Gastroesophageal sphincter (tissue), 4 donors: ENCODE measurements around the gene C19orf44. TPM values are rescaled to one million over a fixed set of nuclear protein-coding genes. Genes with fewer than 3 reads are reported as not detected.
"Not testable (repeated sequence)": the region's sequence is repeated elsewhere in the genome, so short reads cannot be mapped to it uniquely, and the experiment has no call there.

ENCODE experiments used
- ATAC-seq: fragments of 150-250 bp; one replicate; pipeline ENCODE4 v1.9.1; 2016; ENCODE audit warnings: mild to moderate bottlenecking, moderate library complexity
- H3K27ac ChIP-seq, 4 donors: fragments of 200-600 bp; sonication (generic) in 3 of 4; 1 replicate in 3 of 4; 2 replicates in 1 of 4; pipeline ENCODE4 v1.5.1; 2016 to 2019
- H3K27me3 ChIP-seq: fragments of 200-600 bp; sonication (generic); one replicate; pipeline ENCODE4 v1.5.1; 2019
- H3K36me3 ChIP-seq, 2 donors: fragments of 200-600 bp; sonication (generic); one replicate each; pipeline ENCODE4 v1.5.1; 2019; ENCODE audit warnings: control low read depth in 1 of 2
- H3K4me1 ChIP-seq, 3 donors: fragments of 200-600 bp; sonication (generic); 1 replicate in 2 of 3; 2 replicates in 1 of 3; pipeline ENCODE4 v1.5.1; 2016 to 2019; ENCODE audit warnings: control low read depth in 2 of 3
- H3K4me3 ChIP-seq, 2 donors: fragments of 200-600 bp; sonication (generic); one replicate each; pipeline ENCODE4 v1.5.1; 2019; ENCODE audit warnings: mild to moderate bottlenecking in 1 of 2, moderate library complexity in 1 of 2
- H3K9me3 ChIP-seq, 3 donors: fragments of 200-600 bp; sonication (generic); one replicate each; pipeline ENCODE4 v1.5.1; 2017 to 2019; ENCODE audit warnings: control low read depth in 2 of 3
- CTCF ChIP-seq, 4 experiments: fragments of 200-600 bp in 2 of 4; fragments of 450-650 bp in 2 of 4; sonication (generic) in 1 of 4; IDR thresholded peaks; one replicate each; pipeline ENCODE4 v1.5.1; 2017 to 2019; ENCODE audit warnings: antibody characterized with exemption in 4 of 4, mild to moderate bottlenecking in 2 of 4, moderate library complexity in 2 of 4
- EP300 ChIP-seq: sonication (generic); formaldehyde crosslinking; IDR thresholded peaks from one replicate; pipeline ENCODE4 v1.6.1; 2017; ENCODE audit warnings: antibody characterized with exemption, mild to moderate bottlenecking
- POLR2A ChIP-seq, 2 donors: fragments of 450-650 bp; IDR thresholded peaks; one replicate each; pipeline ENCODE4 v1.6.1; 2017; ENCODE audit warnings: antibody characterized with exemption in 2 of 2, mild to moderate bottlenecking in 2 of 2, moderate library complexity in 1 of 2
- POLR2AphosphoS5 ChIP-seq: sonication (generic); formaldehyde crosslinking; IDR thresholded peaks from one replicate; pipeline ENCODE4 v1.6.1; 2017; ENCODE audit warnings: antibody characterized with exemption
- WGBS, 2 donors: methylation state at CpG; one replicate each; pipeline ENCODE4 v1.1.5; 2018; ENCODE audit warnings: low coverage in 1 of 2; 5-methylcytosine and 5-hydroxymethylcytosine counted together
- total RNA-seq, 4 donors: library from RNA; depleted of rRNA; stranded (reverse); fragments of >200 nt; gene quantifications; one replicate each; pipeline ENCODE4 v1.1.0, GENCODE V29; 2016

The C19orf44 gene
- total RNA-seq, 4 donors from 2014 or later: 8.1 to 12.3 (median 11.9) TPM

- H3K4me3 ChIP-seq: peak overlapping the region in 1 of 2 donors; percentile 98
- no peaks in the 10 kb centered on the region for H3K27me3 ChIP-seq
- WGBS, 2 donors: 26 to 27% methylated on average over 5 to 7 of the region's 7 CpGs
- H3K36me3 ChIP-seq: no peaks in the 10 kb centered on the region
- no peak for TF ChIP-seq POLR2A (IDR thresholded peaks at IDR 0.05)
- TF ChIP-seq POLR2AphosphoS5: no peak
- TF ChIP-seq CTCF (IDR thresholded peaks at IDR 0.05): no peak
- no peak for TF ChIP-seq EP300
- H3K27ac ChIP-seq: peak overlapping the region in 3 of 4 donors; percentile 92 to 95 (median 93)
- peaks cover 0 to 60% (median 18%) of the 10 kb centered on the region in 3 donors for H3K4me1 ChIP-seq
- ATAC-seq: no peak
- peaks cover 0 to 7% (median 0%) of the 10 kb centered on the region in 3 donors for H3K9me3 ChIP-seq
These were observed 25.7 kb upstream of the C19orf44 start for GRCh38 chr19:16470541-16470910.

- WGBS, 2 donors: 1 to 6% methylated on average over 5 to 18 of the region's 67 CpGs
- H3K27ac ChIP-seq: peak overlapping the region; percentile 48 to 95 (median 92)
- no peaks in the 10 kb centered on the region for H3K27me3 ChIP-seq
- peak overlapping the region; percentile 95 to 98 for H3K4me3 ChIP-seq
- peak; percentile 4 for ATAC-seq
- no peaks in the 10 kb centered on the region for H3K36me3 ChIP-seq
- TF ChIP-seq POLR2AphosphoS5 (no peak), POLR2A (IDR thresholded peaks at IDR 0.05) (no peak), CTCF (IDR thresholded peaks at IDR 0.05) (no peak), EP300 (no peak)
- peaks cover 0 to 7% (median 0%) of the 10 kb centered on the region in 3 donors for H3K9me3 ChIP-seq
- H3K4me1 ChIP-seq: peaks cover 0 to 56% (median 18%) of the 10 kb centered on the region in 3 donors
These were observed 25.0 kb upstream of the C19orf44 start for GRCh38 chr19:16470911-16471811.

GRCh38 chr19:16472559-16472899, 23.7 kb upstream of the C19orf44 start:
- H3K36me3 ChIP-seq, H3K27me3 ChIP-seq, ATAC-seq, H3K9me3 ChIP-seq: not testable (repeated sequence)
- peak overlapping the region; percentile 95 to 98 for H3K4me3 ChIP-seq
- 50% methylated on average over 1 of the region's 2 CpGs; no CpG with 5 or more reads in 1 of the 2 donors for WGBS, 2 donors
- H3K4me1 ChIP-seq: peaks cover 0 to 42% (median 17%) of the 10 kb centered on the region in 3 donors
- H3K27ac ChIP-seq: peak overlapping the region; percentile 50 to 95 (median 92)

GRCh38 chr19:16472992-16473391, 23.2 kb upstream of the C19orf44 start:
- no peaks in the 10 kb centered on the region for H3K36me3 ChIP-seq
- WGBS, 2 donors: 71 to 100% methylated on average over 1 to 2 of the region's 2 CpGs
- ATAC-seq: no peak
- no peaks in the 10 kb centered on the region for H3K27me3 ChIP-seq
- peaks cover 0 to 38% (median 15%) of the 10 kb centered on the region in 3 donors for H3K4me1 ChIP-seq
- no peak overlapping the region for H3K4me3 ChIP-seq
- H3K9me3 ChIP-seq: peaks cover 0 to 7% (median 0%) of the 10 kb centered on the region in 3 donors
- TF ChIP-seq EP300: no peak
- TF ChIP-seq CTCF (IDR thresholded peaks at IDR 0.05): no peak
- TF ChIP-seq POLR2A (IDR thresholded peaks at IDR 0.05): no peak
- TF ChIP-seq POLR2AphosphoS5: no peak
- H3K27ac ChIP-seq: peak overlapping the region in 1 of 4 donors; percentile 92

- Histone ChIP-seq H3K9me3 (peaks cover 0 to 7% (median 0%) of the 10 kb centered on the region in 3 donors), H3K27ac (no peak overlapping the region), H3K27me3 (no peaks in the 10 kb centered on the region), H3K4me1 (peaks cover 0 to 30% (median 15%) of the 10 kb centered on the region in 3 donors), H3K4me3 (no peak overlapping the region), H3K36me3 (no peaks in the 10 kb centered on the region)
- WGBS, 2 donors: 78 to 85% methylated on average over 5 to 10 of the region's 13 CpGs
- TF ChIP-seq EP300 (no peak), POLR2A (IDR thresholded peaks at IDR 0.05) (no peak), CTCF (IDR thresholded peaks at IDR 0.05) (no peak), POLR2AphosphoS5 (no peak)
- no peak for ATAC-seq
These were observed 22.3 kb upstream of the C19orf44 start for GRCh38 chr19:16473875-16474392.
